WERI-Rb-1 (cell line): ENCODE measurements around the gene TNNI2.

Experiments
- DNase-seq: peaks from one replicate; pipeline ENCODE4 v3.0.0-alpha.2; 2020
- H3K27ac ChIP-seq: fragments of 250-450 bp; sonication (Bioruptor Pico); 2 replicates; pipeline ENCODE4 v1.5.1; 2020; ENCODE audit warnings: mild to moderate bottlenecking, moderate library complexity
- H3K27me3 ChIP-seq: fragments of 250-450 bp; sonication (Bioruptor Pico); 2 replicates; pipeline ENCODE4 v1.5.1; 2021; ENCODE audit warnings: mild to moderate bottlenecking, low read depth, moderate library complexity; ENCODE audit not compliant: insufficient read depth, severe bottlenecking
- H3K36me3 ChIP-seq: fragments of 250-450 bp; sonication (Bioruptor Pico); 2 replicates; pipeline ENCODE4 v1.5.1; 2020; ENCODE audit warnings: mild to moderate bottlenecking, moderate library complexity
- H3K4me3 ChIP-seq: 2 replicates; pipeline ENCODE4 v1.5.1; 2011; ENCODE audit warnings: low read depth, mild to moderate bottlenecking, control low read depth, low read length
- H3K9me3 ChIP-seq: fragments of 250-450 bp; sonication (Bioruptor Pico); 2 replicates; pipeline ENCODE4 v1.5.1; 2021; ENCODE audit warnings: mild to moderate bottlenecking, moderate library complexity; ENCODE audit not compliant: severe bottlenecking
- CTCF ChIP-seq: IDR thresholded peaks from 2 replicates; pipeline ENCODE4 v1.5.1; 2011; ENCODE audit warnings: low read depth, mild to moderate bottlenecking, control low read depth, inconsistent platforms, low read length

Gene TNNI2

GRCh38 chr11:1822648-1823375, 16.0 kb upstream of the TNNI2 start:
- Histone ChIP-seq H3K27me3 (peaks cover 97% of the 10 kb centered on the region), H3K27ac (no peak overlapping the region), H3K4me3 (no peak overlapping the region), H3K36me3 (no peaks in the 10 kb centered on the region), H3K9me3 (peaks cover 12% of the 10 kb centered on the region)
- TF ChIP-seq CTCF: no peak
- no peak for DNase-seq

- Histone ChIP-seq H3K36me3 (no peaks in the 10 kb centered on the region), H3K4me3 (no peak overlapping the region), H3K27me3 (peaks cover 97% of the 10 kb centered on the region), H3K9me3 (peaks cover 6% of the 10 kb centered on the region), H3K27ac (no peak overlapping the region)
- no peak for DNase-seq
- TF ChIP-seq CTCF: no peak
Measured at GRCh38 chr11:1823376-1824220, 15.2 kb upstream of the TNNI2 start.

GRCh38 chr11:1824221-1825038, 14.4 kb upstream of the TNNI2 start:
- Histone ChIP-seq H3K27me3 (peaks cover 99% of the 10 kb centered on the region), H3K9me3 (no peaks in the 10 kb centered on the region), H3K36me3 (no peaks in the 10 kb centered on the region), H3K4me3 (no peak overlapping the region), H3K27ac (no peak overlapping the region)
- no peak for DNase-seq
- TF ChIP-seq CTCF: no peak

GRCh38 chr11:1825039-1825740, 13.6 kb upstream of the TNNI2 start:
- H3K27ac ChIP-seq: no peak overlapping the region
- H3K4me3 ChIP-seq: no peak overlapping the region
- H3K36me3 ChIP-seq: no peaks in the 10 kb centered on the region
- no peaks in the 10 kb centered on the region for H3K9me3 ChIP-seq
- peak; percentile 87 for TF ChIP-seq CTCF
- peaks cover 99% of the 10 kb centered on the region for H3K27me3 ChIP-seq
- DNase-seq: peak; percentile 70

GRCh38 chr11:1825785-1826451, 12.9 kb upstream of the TNNI2 start:
- no peak for TF ChIP-seq CTCF
- no peaks in the 10 kb centered on the region for H3K9me3 ChIP-seq
- peaks cover 99% of the 10 kb centered on the region for H3K27me3 ChIP-seq
- peak; percentile 5 for DNase-seq
- no peak overlapping the region for H3K4me3 ChIP-seq
- H3K27ac ChIP-seq: no peak overlapping the region
- H3K36me3 ChIP-seq: no peaks in the 10 kb centered on the region
